ENCODE results near the gene MBD4.
A peak's percentile ranks its signal among the peaks of the same experiment; 100 is the strongest.
"Not testable (repeated sequence)": the region's sequence is repeated elsewhere in the genome, so short reads cannot be mapped to it uniquely, and the experiment has no call there.

Gene MBD4

GRCh38 chr3:129439817-129440617 lies at the start of gene MBD4, which contains the start of gene IFT122:
Gene MBD4, minus strand, starts transcription at chr3:129439948. Its CDS starts 115 bp downstream, at chr3:129439833.
Gene IFT122, plus strand, starts transcription at chr3:129440224. Its CDS starts 107 bp downstream, at chr3:129440331.
- peak within 1 kb of the TSS; percentile 95 for H3K4me3 ChIP-seq (ENCODE audit: low read depth, low read length)
- TF ChIP-seq, protein P1, sequence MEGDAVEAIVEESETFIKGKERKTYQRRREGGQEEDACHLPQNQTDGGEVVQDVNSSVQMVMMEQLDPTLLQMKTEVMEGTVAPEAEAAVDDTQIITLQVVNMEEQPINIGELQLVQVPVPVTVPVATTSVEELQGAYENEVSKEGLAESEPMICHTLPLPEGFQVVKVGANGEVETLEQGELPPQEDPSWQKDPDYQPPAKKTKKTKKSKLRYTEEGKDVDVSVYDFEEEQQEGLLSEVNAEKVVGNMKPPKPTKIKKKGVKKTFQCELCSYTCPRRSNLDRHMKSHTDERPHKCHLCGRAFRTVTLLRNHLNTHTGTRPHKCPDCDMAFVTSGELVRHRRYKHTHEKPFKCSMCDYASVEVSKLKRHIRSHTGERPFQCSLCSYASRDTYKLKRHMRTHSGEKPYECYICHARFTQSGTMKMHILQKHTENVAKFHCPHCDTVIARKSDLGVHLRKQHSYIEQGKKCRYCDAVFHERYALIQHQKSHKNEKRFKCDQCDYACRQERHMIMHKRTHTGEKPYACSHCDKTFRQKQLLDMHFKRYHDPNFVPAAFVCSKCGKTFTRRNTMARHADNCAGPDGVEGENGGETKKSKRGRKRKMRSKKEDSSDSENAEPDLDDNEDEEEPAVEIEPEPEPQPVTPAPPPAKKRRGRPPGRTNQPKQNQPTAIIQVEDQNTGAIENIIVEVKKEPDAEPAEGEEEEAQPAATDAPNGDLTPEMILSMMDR (IDR thresholded peaks at IDR 0.05; ENCODE audit: low read depth, low read length, missing control alignments): no peak

DNA sequence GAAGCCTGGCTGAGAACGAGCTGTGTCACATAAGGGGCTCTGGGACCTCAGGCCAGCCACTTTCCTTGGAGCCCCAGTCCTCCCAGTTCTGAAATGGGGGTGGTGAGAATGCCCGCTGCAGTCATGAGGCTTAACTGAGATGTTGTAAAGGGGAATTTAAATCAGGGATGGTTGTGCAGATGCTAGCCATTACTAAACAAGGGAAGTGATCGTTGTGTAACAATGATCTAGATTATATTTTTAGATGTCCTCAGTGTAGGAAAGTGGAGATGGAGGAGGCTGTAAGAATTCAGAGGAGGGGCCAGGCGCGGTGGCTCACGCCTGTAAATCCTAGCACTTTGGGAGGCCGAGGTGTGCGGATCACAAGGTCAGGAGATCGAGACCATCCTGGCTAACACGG lies 49.5 kb upstream of the MBD4 start:
- DNase-seq (ENCODE audit: low read depth): not testable (repeated sequence)

More at GRCh38 chr3:129439817-129440617, at the start of gene MBD4, which contains the start of gene IFT122:
- DNase-seq (ENCODE audit: low read depth): peak; percentile 98

DNA sequence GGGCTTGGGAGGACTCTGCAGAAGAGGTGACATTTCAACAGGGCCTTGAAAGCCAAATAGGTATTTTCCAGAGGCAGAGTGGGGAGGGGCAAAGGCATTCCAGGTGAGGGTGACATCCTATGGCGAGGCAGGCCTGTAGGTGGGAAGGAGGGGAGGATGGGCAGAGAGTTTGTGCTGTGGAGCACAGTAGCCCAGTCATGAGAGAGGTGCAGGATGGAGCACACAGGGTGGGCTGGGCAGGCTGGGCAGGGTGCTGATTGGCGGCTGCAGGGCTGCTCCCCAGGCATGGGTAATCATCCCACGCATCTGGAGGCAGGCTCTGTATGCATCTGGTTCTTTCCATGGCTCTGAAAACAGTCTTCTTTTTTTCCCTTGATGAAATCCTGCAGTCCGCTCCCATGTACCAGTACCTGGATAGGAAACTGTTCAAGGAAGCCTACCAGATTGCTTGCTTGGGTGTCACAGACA lies 48.2 kb upstream of the MBD4 start:
- not testable (repeated sequence) for DNase-seq (ENCODE audit: low read depth); H3K4me3 ChIP-seq (ENCODE audit: low read depth, low read length)

More for the DNA sequence above, 49.5 kb upstream of the MBD4 start:
- not testable (repeated sequence) for H3K4me3 ChIP-seq (ENCODE audit: low read depth, low read length)

DNA sequence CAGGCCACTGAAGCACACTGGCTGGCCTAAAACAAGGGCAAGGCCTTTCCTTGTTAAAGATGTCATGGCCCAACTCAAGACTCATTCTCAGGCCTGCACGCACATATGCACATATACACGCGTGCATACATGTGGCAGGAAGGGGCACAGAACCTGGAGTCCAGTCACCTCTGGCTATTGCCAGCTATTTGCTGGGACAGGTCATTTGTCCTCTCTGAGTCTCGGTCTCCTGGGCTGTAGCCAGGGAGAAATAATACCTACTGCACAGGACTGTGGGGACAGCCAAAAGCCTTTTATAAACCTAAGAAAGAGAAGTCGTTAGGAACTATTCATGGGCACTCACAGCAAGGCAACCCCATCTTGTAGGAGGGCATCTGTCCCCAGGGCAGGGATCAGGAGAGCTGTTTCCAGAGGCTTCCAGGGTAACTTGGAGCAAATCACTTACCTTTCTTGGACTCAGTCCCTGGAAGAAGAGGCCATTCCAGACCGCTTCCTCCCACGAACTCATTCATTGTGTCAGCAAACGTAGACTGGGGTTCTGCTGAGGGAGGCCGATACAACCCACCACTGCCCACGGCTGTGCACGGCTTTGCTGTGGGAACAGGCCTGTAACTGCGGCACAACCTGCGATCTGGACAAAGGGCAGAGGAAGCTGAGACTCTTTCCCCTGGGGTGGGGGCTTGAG lies 47.6 kb upstream of the MBD4 start:
- H3K4me3 ChIP-seq (ENCODE audit: low read depth, low read length): no peak overlapping the region
- TF ChIP-seq, protein P1 (IDR thresholded peaks at IDR 0.05; ENCODE audit: low read depth, low read length, missing control alignments): no peak

GRCh38 chr3:129486664-129487035 lies 46.9 kb upstream of the MBD4 start:
- TF ChIP-seq, protein P1 (IDR thresholded peaks at IDR 0.05; ENCODE audit: low read depth, low read length, missing control alignments): no peak
- DNase-seq (ENCODE audit: low read depth): no peak
- H3K4me3 ChIP-seq (ENCODE audit: low read depth, low read length): no peak overlapping the region

More for the DNA sequence above, 47.6 kb upstream of the MBD4 start:
- DNase-seq (ENCODE audit: low read depth): no peak

DNA sequence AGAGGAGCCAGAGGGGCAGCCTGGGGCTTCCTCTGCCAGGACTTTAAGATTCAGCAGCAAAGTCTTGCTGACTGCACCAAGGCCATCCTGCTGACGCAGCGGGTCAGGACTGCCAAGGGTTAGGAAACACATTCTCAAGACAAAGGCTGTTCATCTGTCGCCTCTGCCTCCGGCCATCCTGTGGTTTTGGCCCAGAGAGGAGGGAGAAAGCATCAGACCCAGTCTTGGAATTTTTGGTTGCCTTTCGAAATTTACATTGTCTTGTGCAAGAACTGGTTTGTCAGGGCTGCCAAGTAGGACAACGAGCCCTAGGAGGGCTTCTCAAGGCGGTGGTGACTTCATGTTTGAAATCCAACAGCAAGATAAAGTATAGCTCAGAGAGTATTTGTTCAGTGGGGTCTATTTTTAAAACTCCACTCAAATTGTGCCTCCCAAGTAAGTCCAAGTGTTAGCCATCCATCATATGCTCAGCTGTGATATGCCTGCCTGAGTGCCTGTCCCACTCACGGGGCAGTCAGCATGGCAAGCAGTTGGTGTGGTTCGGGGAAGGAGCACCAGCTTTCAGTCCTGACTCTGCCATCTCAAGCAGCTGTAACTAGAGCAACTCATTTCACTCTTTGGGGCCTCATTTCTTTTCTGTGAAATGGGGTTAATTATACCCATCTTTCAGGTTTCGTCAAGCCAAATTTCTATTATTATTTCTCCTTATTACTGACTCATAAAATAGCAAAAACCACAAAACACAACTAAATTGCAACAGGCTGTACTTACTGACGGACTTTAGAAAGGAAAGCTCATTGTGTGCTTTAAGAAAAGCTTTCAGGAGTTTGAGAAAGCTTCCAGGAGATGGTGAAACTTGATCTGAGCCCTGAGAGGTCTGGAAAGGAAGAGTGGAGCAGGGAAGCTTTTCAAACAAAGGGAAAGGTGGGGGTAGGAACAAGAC lies 46.2 kb upstream of the MBD4 start:
- no peak overlapping the region for H3K4me3 ChIP-seq (ENCODE audit: low read depth, low read length)
- TF ChIP-seq, protein P1 (IDR thresholded peaks at IDR 0.05; ENCODE audit: low read depth, low read length, missing control alignments): no peak
- DNase-seq (ENCODE audit: low read depth): peak; percentile 5

DNA sequence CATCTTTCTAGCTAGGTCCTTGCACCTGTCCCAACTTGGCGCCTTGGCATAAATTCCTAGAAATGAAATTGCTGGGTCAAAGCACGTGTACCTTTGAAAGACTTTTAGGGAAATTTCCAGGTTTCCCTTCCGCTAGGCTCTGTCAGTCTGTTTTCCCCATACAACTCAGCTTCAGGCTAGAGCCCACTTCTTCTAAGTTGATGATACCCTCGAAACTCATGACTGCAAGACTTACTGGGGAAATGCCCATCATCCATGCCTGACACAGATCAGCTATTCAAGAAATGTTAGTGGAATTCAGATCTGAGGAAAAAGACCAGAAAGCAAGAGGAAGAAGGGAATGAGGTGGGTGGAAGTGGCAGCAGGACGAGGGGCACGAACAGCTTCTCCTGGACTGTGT lies 45.4 kb upstream of the MBD4 start:
- not testable (repeated sequence) for H3K4me3 ChIP-seq (ENCODE audit: low read depth, low read length); DNase-seq (ENCODE audit: low read depth)

DNA sequence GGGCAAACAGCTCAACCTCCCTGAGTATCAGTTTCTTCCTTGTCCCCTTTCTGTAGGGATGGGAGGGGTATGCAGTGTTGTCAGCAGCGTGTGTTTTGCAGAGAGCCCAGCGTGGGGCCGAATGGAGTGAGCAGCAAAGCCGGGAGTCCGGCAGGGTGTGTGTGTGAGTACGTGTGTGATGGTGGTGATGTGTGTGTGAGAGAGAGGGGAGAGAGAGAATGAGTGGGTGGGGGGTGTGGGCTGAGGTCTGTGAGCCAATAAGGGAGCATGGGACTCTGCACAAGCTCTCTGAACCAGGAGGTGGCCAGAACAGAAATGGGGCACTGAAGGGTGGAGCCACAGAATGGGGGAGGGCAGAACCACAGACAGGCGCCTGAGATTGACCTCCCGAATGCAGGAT lies 44.1 kb upstream of the MBD4 start:
- H3K4me3 ChIP-seq (ENCODE audit: low read depth, low read length): no peak overlapping the region
- no peak for DNase-seq (ENCODE audit: low read depth)
- TF ChIP-seq, protein P1 (IDR thresholded peaks at IDR 0.05; ENCODE audit: low read depth, low read length, missing control alignments): no peak

All from GM12864 (cell line).